HCT116 (cell line): ENCODE data around the gene FOSB. TPM values are rescaled to one million over a fixed set of nuclear protein-coding genes. Genes with fewer than 3 reads are reported as not detected.

Experiments used
- ATAC-seq: fragments of 200-7000 bp; cut with Tn5 transposase; 2 replicates; pipeline ENCODE4 v1.9.1; 2020; ENCODE audit warnings: mild to moderate bottlenecking, moderate library complexity
- BruUV-seq: library from RNA; stranded (reverse); fragments of 400-500 nt; replicated peaks from 2 replicates; lab custom pipeline; 2021; lab: Mats Ljungman, UMichigan
- CTCF ChIA-PET: fragments of 300-600 bp; sonication (Branson Sonifier 250); formaldehyde crosslinking; loops from one replicate; lab custom pipeline; 2021; ENCODE audit warnings: antibody characterized with exemption; lab: Charles Lee
- POLR2A ChIA-PET: fragments of 300-600, 350-600 bp; sonication (Branson Sonifier 250); formaldehyde crosslinking; loops from one replicate; lab custom pipeline; 2021; ENCODE audit warnings: antibody characterized with exemption; lab: Charles Lee
- RAD21 ChIA-PET, 2 experiments: fragments of 300-600 bp; sonication (Branson Sonifier 250); formaldehyde crosslinking; loops; one replicate each; lab custom pipeline; 2023; ENCODE audit warnings: low total read pairs in 2 of 2; ENCODE audit not compliant: uncharacterized antibody in 2 of 2, unreplicated experiment in 2 of 2, low non-redundant PET in 1 of 2; lab: Charles Lee
- DNase-seq: peaks from one replicate; pipeline ENCODE4 v3.0.0-alpha.2; 2010; ENCODE audit warnings: low read depth, low spot score
- H2AFZ ChIP-seq: fragments of 200-600 bp; shearing (Covaris generic), sonication (generic); 2 replicates; pipeline ENCODE4 v1.6.1; 2017; ENCODE audit warnings: low read depth, mixed run types, mixed read lengths, antibody characterized with exemption, low read length; ENCODE audit not compliant: poor library complexity, severe bottlenecking
- H3K27ac ChIP-seq: 2 replicates; pipeline ENCODE4 v1.5.1; 2012; ENCODE audit warnings: low read depth, low read length
- H3K27me3 ChIP-seq: fragments of 200-600 bp; sonication (generic); 2 replicates; pipeline ENCODE4 v1.6.1; 2016; ENCODE audit warnings: mixed run types, low read length, mixed read lengths; ENCODE audit not compliant: insufficient read depth
- H3K36me3 ChIP-seq, 2 experiments: fragments of 200-500 bp in 1 of 2; fragments of 200-600 bp in 1 of 2; sonication (Bioruptor generic) in 1 of 2; sonication (generic) in 1 of 2; 2 replicates each; pipeline versions ENCODE4 v1.5.1 to v1.6.1; 2014 to 2016; ENCODE audit warnings: low read length in 2 of 2, inconsistent platforms in 1 of 2, mixed read lengths in 1 of 2, mixed run types in 1 of 2; ENCODE audit not compliant: insufficient read depth in 2 of 2, control insufficient read depth in 1 of 2
- H3K4me1 ChIP-seq, 2 experiments: fragments of 200-600 bp in 1 of 2; sonication (generic) in 1 of 2; 2 replicates each; pipeline versions ENCODE4 v1.5.1 to v1.6.1; 2012 to 2017; ENCODE audit warnings: low read length in 2 of 2, inconsistent platforms in 1 of 2, mild to moderate bottlenecking in 1 of 2, mixed read lengths in 1 of 2, mixed run types in 1 of 2, moderate library complexity in 1 of 2; ENCODE audit not compliant: insufficient read depth in 2 of 2, control insufficient read depth in 1 of 2
- H3K4me2 ChIP-seq: fragments of 200-600 bp; sonication (generic); 2 replicates; pipeline ENCODE4 v1.6.1; 2017; ENCODE audit warnings: mixed run types, low read length, mixed read lengths
- H3K4me3 ChIP-seq, 2 experiments: fragments of 200-600 bp in 1 of 2; sonication (generic) in 1 of 2; replicated peaks in 1 of 2; 2 replicates each; pipeline ENCODE4 v1.5.1; 2011 to 2016; ENCODE audit warnings: low read length in 2 of 2, control low read depth in 1 of 2, low read depth in 1 of 2, mild to moderate bottlenecking in 1 of 2, mixed read lengths in 1 of 2, mixed run types in 1 of 2
- H3K79me2 ChIP-seq: fragments of 200-600 bp; sonication (generic); 2 replicates; pipeline ENCODE4 v1.6.1; 2017; ENCODE audit warnings: mild to moderate bottlenecking, mixed run types, low read length, moderate library complexity, mixed read lengths; ENCODE audit not compliant: insufficient read depth
- H3K9ac ChIP-seq: fragments of 200-600 bp; sonication (generic); 2 replicates; pipeline ENCODE4 v1.6.1; 2016; ENCODE audit warnings: low read length, mixed read lengths
- H3K9me2 ChIP-seq: fragments of 200-600 bp; sonication (generic), shearing (Covaris generic); 2 replicates; pipeline ENCODE4 v1.6.1; 2017; ENCODE audit warnings: mixed run types, mild to moderate bottlenecking, moderate library complexity; ENCODE audit not compliant: insufficient read depth
- H3K9me3 ChIP-seq, 2 experiments: fragments of 200-500 bp in 1 of 2; fragments of 200-600 bp in 1 of 2; sonication (Bioruptor generic) in 1 of 2; sonication (generic) in 1 of 2; 2 replicates each; pipeline ENCODE4 v1.6.1; 2014 to 2017; ENCODE audit warnings: low read length in 2 of 2, mixed read lengths in 2 of 2, inconsistent platforms in 1 of 2, low read depth in 1 of 2, mild to moderate bottlenecking in 1 of 2, mixed run types in 1 of 2, moderate library complexity in 1 of 2; ENCODE audit not compliant: control insufficient read depth in 1 of 2, insufficient read depth in 1 of 2
- H4K20me1 ChIP-seq: fragments of 200-600 bp; sonication (generic), shearing (Covaris generic); 2 replicates; pipeline ENCODE4 v1.6.1; 2017; ENCODE audit warnings: mixed run types, mild to moderate bottlenecking, moderate library complexity; ENCODE audit not compliant: insufficient read depth
- CTCF ChIP-seq, 3 experiments: fragments of 200-600 bp in 1 of 3; sonication (generic) in 1 of 3; IDR thresholded peaks in 2 of 3; conservative IDR thresholded peaks in 1 of 3; 2 replicates each; pipeline ENCODE4 v1.5.1; 2012 to 2017; ENCODE audit warnings: low read depth in 2 of 3, low read length in 2 of 3, antibody characterized with exemption in 1 of 3, borderline replicate concordance in 1 of 3, control low read depth in 1 of 3, mild to moderate bottlenecking in 1 of 3, mixed read lengths in 1 of 3, mixed run types in 1 of 3, moderate library complexity in 1 of 3; ENCODE audit not compliant: insufficient read depth in 1 of 3
- EZH2 ChIP-seq: fragments of 200-600 bp; sonication (generic); IDR thresholded peaks from 2 replicates; pipeline ENCODE4 v1.6.1; 2017; ENCODE audit warnings: antibody characterized with exemption, mixed run types
- FOSL1 ChIP-seq: IDR thresholded peaks from 2 replicates; pipeline ENCODE4 v1.6.1; 2012; ENCODE audit warnings: low read depth
- JUND ChIP-seq: IDR thresholded peaks from 2 replicates; pipeline ENCODE4 v1.6.1; 2012
- MAX ChIP-seq: IDR thresholded peaks from 2 replicates; pipeline ENCODE4 v1.6.1; 2012
- POLR2A ChIP-seq: IDR thresholded peaks from 2 replicates; pipeline ENCODE4 v1.7.0; 2011; ENCODE audit warnings: borderline replicate concordance; ENCODE audit not compliant: insufficient read depth, insufficient read length; ENCODE audit errors: extremely low read depth
- POLR2AphosphoS5 ChIP-seq: IDR thresholded peaks from 2 replicates; pipeline ENCODE4 v1.6.1; 2011; ENCODE audit warnings: mild to moderate bottlenecking, low read depth, low read length, moderate library complexity
- TCF7L2 ChIP-seq: IDR thresholded peaks from 2 replicates; pipeline ENCODE4 v1.7.0; 2011; ENCODE audit warnings: borderline replicate concordance, inconsistent platforms; ENCODE audit not compliant: insufficient read depth, insufficient read length; ENCODE audit errors: extremely low read depth
- YY1 ChIP-seq: IDR thresholded peaks from 2 replicates; pipeline ENCODE4 v1.6.1; 2011; ENCODE audit warnings: low read length, low read depth, moderate library complexity, mild to moderate bottlenecking; ENCODE audit not compliant: insufficient replicate concordance; ENCODE audit errors: extremely low read depth
- ZFX ChIP-seq: fragments of 450-650 bp; IDR thresholded peaks from 2 replicates; pipeline ENCODE4 v1.6.1; 2017
- intact Hi-C: fragments of 100-400 bp; cut with micrococcal nuclease; formaldehyde crosslinking; loops from 2 replicates; pipeline ENCODE4 v1.10.0; 2022
- total RNA-seq: library from RNA; stranded (reverse); gene quantifications from one replicate; pipeline ENCODE4 v1.2.1, GENCODE V29; 2021; ENCODE audit not compliant: unreplicated experiment
- TF ChIP-seq, protein P1 (sequence below): IDR thresholded peaks from 2 replicates; pipeline ENCODE4 v1.6.1; 2011; ENCODE audit warnings: mild to moderate bottlenecking, low read length, moderate library complexity; ENCODE audit not compliant: insufficient replicate concordance; ENCODE audit errors: extremely low read depth
- TF ChIP-seq, protein P2 (sequence below): IDR thresholded peaks from 2 replicates; pipeline ENCODE4 v1.6.1; 2012

FOSB gene
- total RNA-seq, 1 experiment from 2014 or later = 12.6 TPM

DNA sequence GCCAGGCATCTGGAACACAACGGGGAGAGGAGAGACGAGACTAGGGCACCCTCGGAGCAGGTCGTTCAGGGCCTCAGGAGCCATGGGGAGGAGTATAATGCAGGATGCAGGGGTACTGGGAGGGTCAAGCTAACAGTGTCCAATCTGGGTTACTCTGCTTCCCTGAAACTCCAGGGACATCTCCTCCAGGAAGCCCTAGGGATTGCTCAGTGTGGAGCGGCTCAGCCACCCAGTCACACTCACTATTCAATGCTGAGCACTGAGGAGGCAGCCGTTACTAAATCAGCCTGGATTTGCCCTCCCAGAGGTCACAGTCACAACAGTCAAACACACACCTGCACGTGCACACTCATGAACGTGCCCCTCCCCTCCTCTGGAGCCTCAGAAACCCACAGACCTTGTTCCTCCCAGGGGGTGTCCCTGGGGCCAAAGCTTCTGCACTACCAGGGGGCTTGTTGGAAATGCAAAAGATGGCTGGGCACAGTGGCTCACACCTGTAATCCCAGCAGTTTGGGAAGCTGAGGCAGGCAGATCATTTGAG, 6.9 kb upstream of the FOSB start:
- Histone ChIP-seq H3K36me3 (no peaks in the 10 kb centered on the region), H3K27me3 (no peaks in the 10 kb centered on the region), H4K20me1 (no peaks in the 10 kb centered on the region), H3K4me3 (no peak overlapping the region), H3K27ac (no peak overlapping the region), H3K4me1 (peaks cover 10 to 22% of the 10 kb centered on the region in 2 experiments), H3K9me3 (no peaks in the 10 kb centered on the region), H3K79me2 (no peaks in the 10 kb centered on the region), H2AFZ (no peak overlapping the region), H3K9ac (no peak overlapping the region), H3K9me2 (no peaks in the 10 kb centered on the region), H3K4me2 (no peak overlapping the region)
- CTCF ChIA-PET = no interaction called here
- intact Hi-C loops = no loop called here
- RAD21 ChIA-PET = no interaction called here
- BruUV-seq = no TSS peak
- TF ChIP-seq YY1 = no peak
- TF ChIP-seq MAX = no peak
- no peak for TF ChIP-seq EZH2
- TF ChIP-seq TCF7L2 = no peak
- no peak for TF ChIP-seq POLR2AphosphoS5
- no peak for TF ChIP-seq FOSL1
- no peak for TF ChIP-seq POLR2A
- TF ChIP-seq, protein P1, sequence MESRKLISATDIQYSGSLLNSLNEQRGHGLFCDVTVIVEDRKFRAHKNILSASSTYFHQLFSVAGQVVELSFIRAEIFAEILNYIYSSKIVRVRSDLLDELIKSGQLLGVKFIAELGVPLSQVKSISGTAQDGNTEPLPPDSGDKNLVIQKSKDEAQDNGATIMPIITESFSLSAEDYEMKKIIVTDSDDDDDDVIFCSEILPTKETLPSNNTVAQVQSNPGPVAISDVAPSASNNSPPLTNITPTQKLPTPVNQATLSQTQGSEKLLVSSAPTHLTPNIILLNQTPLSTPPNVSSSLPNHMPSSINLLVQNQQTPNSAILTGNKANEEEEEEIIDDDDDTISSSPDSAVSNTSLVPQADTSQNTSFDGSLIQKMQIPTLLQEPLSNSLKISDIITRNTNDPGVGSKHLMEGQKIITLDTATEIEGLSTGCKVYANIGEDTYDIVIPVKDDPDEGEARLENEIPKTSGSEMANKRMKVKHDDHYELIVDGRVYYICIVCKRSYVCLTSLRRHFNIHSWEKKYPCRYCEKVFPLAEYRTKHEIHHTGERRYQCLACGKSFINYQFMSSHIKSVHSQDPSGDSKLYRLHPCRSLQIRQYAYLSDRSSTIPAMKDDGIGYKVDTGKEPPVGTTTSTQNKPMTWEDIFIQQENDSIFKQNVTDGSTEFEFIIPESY = no peak
- TF ChIP-seq CTCF (IDR thresholded peaks at IDR 0.05 in 2 of 3, conservative IDR thresholded peaks at IDR 0.05 in 1 of 3; ENCODE audit: borderline replicate concordance in 1 of 3, insufficient read depth in 1 of 3, low read depth in 2 of 3, low read length in 2 of 3) = no peak
- TF ChIP-seq, protein P2, sequence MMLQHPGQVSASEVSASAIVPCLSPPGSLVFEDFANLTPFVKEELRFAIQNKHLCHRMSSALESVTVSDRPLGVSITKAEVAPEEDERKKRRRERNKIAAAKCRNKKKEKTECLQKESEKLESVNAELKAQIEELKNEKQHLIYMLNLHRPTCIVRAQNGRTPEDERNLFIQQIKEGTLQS = no peak
- TF ChIP-seq ZFX = no peak
- no peak for TF ChIP-seq JUND
- POLR2A ChIA-PET = no interaction called here
- no peak for ATAC-seq
- DNase-seq = no peak
